A673 (cell line): ENCODE data around the gene SLC12A7. TPM values are rescaled to one million over a fixed set of nuclear protein-coding genes. Genes with fewer than 3 reads are reported as not detected.

Source experiments
- BruUV-seq: library from RNA; stranded (reverse); fragments of 400-500 nt; replicated peaks from 2 replicates; lab custom pipeline; 2021; lab: Mats Ljungman, UMichigan
- CTCF ChIA-PET: fragments of 300-600 bp; sonication (Branson Sonifier 250); formaldehyde crosslinking; loops from one replicate; lab custom pipeline; 2022; ENCODE audit warnings: antibody characterized with exemption; lab: Charles Lee
- POLR2A ChIA-PET: fragments of 300-600 bp; sonication (Branson Sonifier 250); formaldehyde crosslinking; loops from one replicate; lab custom pipeline; 2022; ENCODE audit warnings: antibody characterized with exemption; ENCODE audit not compliant: low non-redundant PET; lab: Charles Lee
- DNase-seq: peaks from one replicate; pipeline ENCODE4 v3.0.0-alpha.2; 2015; ENCODE audit warnings: low spot score
- H3K27ac ChIP-seq: fragments of 200-600 bp; sonication (generic); 2 replicates; pipeline ENCODE4 v1.5.1; 2016; ENCODE audit warnings: mixed run types, low read depth, mild to moderate bottlenecking, mixed read lengths, antibody characterized with exemption, low read length; ENCODE audit not compliant: poor library complexity, severe bottlenecking
- H3K27me3 ChIP-seq: fragments of 200-600 bp; sonication (generic); replicated peaks from 2 replicates; pipeline ENCODE4 v1.6.1; 2017; ENCODE audit warnings: mixed run types, low read depth, mild to moderate bottlenecking, mixed read lengths, antibody characterized with exemption, low read length; ENCODE audit not compliant: insufficient read depth, poor library complexity
- H3K36me3 ChIP-seq: fragments of 200-600 bp; sonication (generic); 2 replicates; pipeline ENCODE4 v1.6.1; 2016; ENCODE audit warnings: mixed run types, mild to moderate bottlenecking, mixed read lengths, antibody characterized with exemption, low read length; ENCODE audit not compliant: insufficient read depth, poor library complexity, severe bottlenecking
- H3K4me1 ChIP-seq: fragments of 200-600 bp; sonication (generic); 2 replicates; pipeline ENCODE4 v1.6.1; 2017; ENCODE audit warnings: mixed run types, mild to moderate bottlenecking, mixed read lengths, antibody characterized with exemption, low read length; ENCODE audit not compliant: insufficient read depth, poor library complexity, severe bottlenecking
- H3K4me3 ChIP-seq: fragments of 200-600 bp; sonication (generic); 2 replicates; pipeline ENCODE4 v1.5.1; 2016; ENCODE audit warnings: low read depth, mixed run types, mild to moderate bottlenecking, mixed read lengths, low read length; ENCODE audit not compliant: poor library complexity, severe bottlenecking
- H3K9me3 ChIP-seq: fragments of 200-600 bp; sonication (generic); 2 replicates; pipeline ENCODE4 v1.6.1; 2016; ENCODE audit warnings: mixed run types, low read depth, mild to moderate bottlenecking, mixed read lengths, antibody characterized with exemption, low read length; ENCODE audit not compliant: poor library complexity, severe bottlenecking
- CTCF ChIP-seq: fragments of 300-800, 200-600 bp; sonication (generic); conservative IDR thresholded peaks from 2 replicates; pipeline ENCODE4 v1.5.1; 2017; ENCODE audit warnings: low read depth, mild to moderate bottlenecking, antibody characterized with exemption, low read length, moderate library complexity, mixed read lengths
- EZH2 ChIP-seq: fragments of 200-600 bp; sonication (generic); IDR thresholded peaks from 2 replicates; pipeline ENCODE4 v1.6.1; 2017; ENCODE audit warnings: borderline replicate concordance, low read depth, mild to moderate bottlenecking, mixed read lengths, antibody characterized with exemption, low read length; ENCODE audit not compliant: poor library complexity, severe bottlenecking
- intact Hi-C: fragments of 100-400 bp; cut with micrococcal nuclease; formaldehyde crosslinking; loops from one replicate; pipeline ENCODE4 v1.10.0; 2022; ENCODE audit not compliant: unreplicated experiment
- total RNA-seq: library from RNA; stranded (reverse); gene quantifications from 2 replicates; pipeline ENCODE4 v1.2.3, GENCODE V29; 2021

The SLC12A7 gene
- total RNA-seq, 1 experiment from 2014 or later, result 45.2 TPM

- no peaks in the 10 kb centered on the region for H3K27me3 ChIP-seq
- no peaks in the 10 kb centered on the region for H3K4me1 ChIP-seq
- DNase-seq, result no peak
- H3K9me3 ChIP-seq, result no peaks in the 10 kb centered on the region
- CTCF ChIA-PET, result no interaction called here
- TF ChIP-seq CTCF, result no peak
- no peak for TF ChIP-seq EZH2
- POLR2A ChIA-PET, result no interaction called here
- intact Hi-C loops, result no loop called here
- no TSS peak for BruUV-seq
- peaks cover 7% of the 10 kb centered on the region for H3K36me3 ChIP-seq
- H3K27ac ChIP-seq, result no peak overlapping the region
- no peak overlapping the region for H3K4me3 ChIP-seq
Measured at GRCh38 chr5:1088031-1088430, 23.8 kb downstream of the SLC12A7 start.

DNA sequence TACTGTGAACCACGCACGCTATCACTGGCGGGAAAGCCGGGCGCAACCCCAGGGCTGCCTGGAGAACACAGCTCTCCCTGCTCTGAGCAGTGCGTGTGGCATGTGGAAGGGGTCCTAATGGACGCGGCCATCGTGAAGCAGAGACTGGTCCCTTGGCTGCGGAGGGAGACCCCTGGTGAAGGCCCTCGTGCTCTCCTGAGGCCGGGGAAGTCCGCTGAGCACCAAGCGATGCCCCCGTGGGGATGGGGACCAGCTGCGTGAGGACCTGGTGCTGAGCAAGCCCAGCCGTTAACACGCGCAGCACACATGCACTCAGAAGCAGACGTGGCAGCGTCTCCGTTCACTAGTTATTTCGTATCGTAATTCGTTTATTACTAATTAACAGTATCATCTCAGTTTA, 24.4 kb downstream of the SLC12A7 start:
- no peak for TF ChIP-seq EZH2
- TF ChIP-seq CTCF, result no peak
- ChIA-PET CTCF (no interaction called here), POLR2A (no interaction called here)
- Histone ChIP-seq H3K4me1 (no peaks in the 10 kb centered on the region), H3K4me3 (no peak overlapping the region), H3K9me3 (no peaks in the 10 kb centered on the region), H3K27ac (no peak overlapping the region), H3K36me3 (peaks cover 7% of the 10 kb centered on the region), H3K27me3 (no peaks in the 10 kb centered on the region)
- DNase-seq, result no peak
- intact Hi-C loops, result no loop called here
- BruUV-seq, result no TSS peak

DNA sequence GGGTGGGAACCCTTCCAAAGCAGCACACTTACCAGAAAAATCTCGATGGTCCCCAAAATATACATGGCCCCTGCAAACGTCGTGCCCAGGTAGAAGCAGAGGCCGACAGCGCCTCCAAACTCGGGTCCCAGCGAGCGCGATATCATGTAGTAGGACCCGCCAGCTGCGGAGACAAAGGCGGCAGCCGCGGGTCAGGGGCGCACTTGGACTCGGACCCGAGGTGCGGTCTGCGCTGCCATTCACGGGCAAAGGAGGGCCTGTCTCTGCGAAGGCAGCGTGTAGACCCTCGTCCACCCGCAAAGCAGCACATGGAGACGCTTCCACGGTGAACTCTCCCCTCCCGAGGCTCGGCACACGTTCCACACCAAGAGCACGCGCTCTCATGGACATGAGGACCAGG, 25.0 kb downstream of the SLC12A7 start:
- no TSS peak for BruUV-seq
- POLR2A ChIA-PET, result no interaction called here
- CTCF ChIA-PET, result no interaction called here
- no peaks in the 10 kb centered on the region for H3K4me1 ChIP-seq
- DNase-seq, result no peak
- no peak overlapping the region for H3K4me3 ChIP-seq
- H3K36me3 ChIP-seq, result peaks cover 7% of the 10 kb centered on the region
- H3K27me3 ChIP-seq, result no peaks in the 10 kb centered on the region
- TF ChIP-seq CTCF (no peak), EZH2 (no peak)
- no peak overlapping the region for H3K27ac ChIP-seq
- intact Hi-C loops, result no loop called here
- H3K9me3 ChIP-seq, result no peaks in the 10 kb centered on the region
